Activated effector memory CD4-positive, alpha-beta T cell treated with anti-CD3 and anti-CD28 coated beads, Interleukin-2, amount 50 U/mL, for 16 hours (primary cell): ENCODE results near the gene MEG3.

Experiments
- DNase-seq: peaks from one replicate; pipeline ENCODE4 v3.0.0-alpha.2; 2020

MEG3 gene

GRCh38 chr14:100883789-100884101 is 57.8 kb downstream of the MEG3 start:
- peak; percentile 21 for DNase-seq

- DNase-seq: peak; percentile 28
Measured at GRCh38 chr14:100884456-100884855, 58.5 kb downstream of the MEG3 start.

GRCh38 chr14:100885196-100885595 is 59.3 kb downstream of the MEG3 start:
- DNase-seq: no peak

- no peak for DNase-seq
Measured at GRCh38 chr14:100885617-100886016, 59.7 kb downstream of the MEG3 start.

GRCh38 chr14:100887728-100888335 is 61.9 kb downstream of the MEG3 start:
- DNase-seq: no peak

GRCh38 chr14:100888789-100889315 is 62.9 kb downstream of the MEG3 start:
- no peak for DNase-seq

GRCh38 chr14:100889641-100890040 is 63.7 kb downstream of the MEG3 start:
- peak; percentile 34 for DNase-seq

- no peak for DNase-seq
Measured at GRCh38 chr14:100890061-100890850, 64.3 kb downstream of the MEG3 start.

- DNase-seq: peak; percentile 25
Measured at GRCh38 chr14:100891051-100891450, 65.1 kb downstream of the MEG3 start.

- DNase-seq: peak; percentile 34
Measured at GRCh38 chr14:100891501-100892445, 65.9 kb downstream of the MEG3 start.

- peak; percentile 48 for DNase-seq
Measured at GRCh38 chr14:100892496-100893227, 66.7 kb downstream of the MEG3 start.

- peak; percentile 54 for DNase-seq
Measured at GRCh38 chr14:100893228-100893601, 67.3 kb downstream of the MEG3 start.

- no peak for DNase-seq
Measured at GRCh38 chr14:100893760-100894159, 67.8 kb downstream of the MEG3 start.

GRCh38 chr14:100894416-100894815 is 68.5 kb downstream of the MEG3 start:
- DNase-seq: no peak

GRCh38 chr14:100895411-100895810 is 69.5 kb downstream of the MEG3 start:
- DNase-seq: no peak

GRCh38 chr14:100896369-100897060 is 70.6 kb downstream of the MEG3 start:
- DNase-seq: no peak

- no peak for DNase-seq
Measured at GRCh38 chr14:100898465-100898864, 72.5 kb downstream of the MEG3 start.

GRCh38 chr14:100898935-100899883 is 73.3 kb downstream of the MEG3 start:
- no peak for DNase-seq

- no peak for DNase-seq
Measured at GRCh38 chr14:100899884-100900771, 74.2 kb downstream of the MEG3 start.
